NCI-H2171 treated with DMSO at 0.1 percent for 48 hours (cell line): ENCODE measurements around the gene RBBP7.
"Not testable (repeated sequence)": the region's sequence is repeated elsewhere in the genome, so short reads cannot be mapped to it uniquely, and the experiment has no call there.

ENCODE experiments used
- DNase-seq: peaks from one replicate; lab custom pipeline; 2025; lab: John Stamatoyannopoulos, UW

RBBP7 gene

GRCh38 chrX:16867947-16868346, 2.2 kb downstream of the RBBP7 start:
- DNase-seq = no peak

- no peak for DNase-seq
Measured at GRCh38 chrX:16862829-16863228, 7.3 kb downstream of the RBBP7 start.

- no peak for DNase-seq
Measured at GRCh38 chrX:16856744-16857143, 13.4 kb downstream of the RBBP7 start.

- not testable (repeated sequence) for DNase-seq
Measured at GRCh38 chrX:16856076-16856404, 14.1 kb downstream of the RBBP7 start.

DNA sequence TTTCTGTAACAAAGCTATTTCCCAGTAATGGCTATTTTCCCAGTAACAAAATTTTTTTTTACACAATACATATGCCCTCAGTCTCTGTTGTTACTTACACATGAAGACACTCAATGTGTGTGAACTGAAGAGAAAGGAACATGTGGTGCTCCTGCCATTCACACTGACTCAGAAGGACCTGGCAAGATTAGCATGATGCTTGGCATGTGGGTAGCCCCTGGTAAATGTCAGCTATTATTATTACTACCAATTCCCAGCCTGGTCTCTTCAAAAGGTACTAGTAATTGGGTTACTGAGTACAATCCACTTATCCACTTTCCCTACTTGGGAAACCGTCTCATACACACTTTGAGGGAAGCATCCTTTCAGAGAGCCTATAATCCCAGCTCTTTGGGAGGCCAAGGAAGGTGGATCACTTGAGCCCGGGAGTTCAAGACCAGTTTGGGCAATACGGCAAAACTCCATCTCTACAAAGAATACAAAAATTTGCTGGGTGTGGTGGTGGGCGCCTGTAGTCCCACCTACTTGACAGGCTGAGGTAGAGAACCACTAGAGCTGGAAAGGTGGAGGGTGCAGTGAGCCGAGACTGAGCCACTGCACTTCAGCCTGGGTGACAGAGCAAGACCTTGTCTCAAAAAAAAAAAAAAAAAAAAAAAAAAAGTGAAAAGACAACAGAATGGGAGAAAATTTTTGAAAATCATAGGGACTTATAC, 14.6 kb downstream of the RBBP7 start:
- DNase-seq = no peak

GRCh38 chrX:16853537-16853936, 16.6 kb downstream of the RBBP7 start:
- DNase-seq = no peak

GRCh38 chrX:16852617-16853179, 17.5 kb downstream of the RBBP7 start:
- no peak for DNase-seq

DNA sequence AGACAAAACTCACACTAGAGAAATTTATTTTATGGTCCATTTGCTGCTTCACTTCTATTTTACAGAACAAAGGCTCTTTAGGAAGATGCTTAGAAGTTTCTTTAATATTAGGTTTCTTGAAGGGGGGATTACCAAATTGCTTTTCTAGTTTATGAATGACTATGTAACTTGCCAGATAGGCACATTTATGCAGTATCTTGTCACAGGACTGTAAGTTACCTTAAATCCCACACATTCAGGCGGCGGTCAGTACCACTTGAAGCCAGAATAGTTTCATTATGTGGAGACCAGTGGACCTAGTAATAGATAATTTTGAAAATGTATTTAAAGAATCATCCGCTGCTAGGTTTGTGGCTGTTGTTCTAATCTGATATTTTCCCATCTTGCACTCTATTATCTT, 18.3 kb downstream of the RBBP7 start:
- no peak for DNase-seq

- no peak for DNase-seq
Measured at GRCh38 chrX:16851421-16851820, 18.7 kb downstream of the RBBP7 start.

DNA sequence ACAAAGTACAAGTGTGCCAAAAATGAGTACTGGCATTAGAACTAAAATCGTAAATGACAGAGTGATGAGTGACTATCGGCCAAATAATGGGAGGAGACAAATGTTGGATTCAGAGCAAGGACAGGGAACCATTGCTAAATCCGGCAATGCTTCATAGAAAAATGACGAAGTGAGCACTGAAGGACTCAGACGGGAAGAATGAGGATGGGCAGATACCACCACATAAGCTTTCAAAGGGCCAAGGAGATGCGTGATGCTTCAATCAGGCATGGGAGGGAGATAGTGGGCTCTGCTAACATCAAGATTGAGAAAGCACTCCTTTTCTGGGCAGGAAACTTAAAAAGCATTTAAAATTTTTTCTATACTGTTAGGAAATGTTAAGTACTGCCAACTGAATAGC, 21.6 kb downstream of the RBBP7 start:
- DNase-seq = no peak

GRCh38 chrX:16845686-16846085, 24.5 kb downstream of the RBBP7 start:
- DNase-seq = no peak

DNA sequence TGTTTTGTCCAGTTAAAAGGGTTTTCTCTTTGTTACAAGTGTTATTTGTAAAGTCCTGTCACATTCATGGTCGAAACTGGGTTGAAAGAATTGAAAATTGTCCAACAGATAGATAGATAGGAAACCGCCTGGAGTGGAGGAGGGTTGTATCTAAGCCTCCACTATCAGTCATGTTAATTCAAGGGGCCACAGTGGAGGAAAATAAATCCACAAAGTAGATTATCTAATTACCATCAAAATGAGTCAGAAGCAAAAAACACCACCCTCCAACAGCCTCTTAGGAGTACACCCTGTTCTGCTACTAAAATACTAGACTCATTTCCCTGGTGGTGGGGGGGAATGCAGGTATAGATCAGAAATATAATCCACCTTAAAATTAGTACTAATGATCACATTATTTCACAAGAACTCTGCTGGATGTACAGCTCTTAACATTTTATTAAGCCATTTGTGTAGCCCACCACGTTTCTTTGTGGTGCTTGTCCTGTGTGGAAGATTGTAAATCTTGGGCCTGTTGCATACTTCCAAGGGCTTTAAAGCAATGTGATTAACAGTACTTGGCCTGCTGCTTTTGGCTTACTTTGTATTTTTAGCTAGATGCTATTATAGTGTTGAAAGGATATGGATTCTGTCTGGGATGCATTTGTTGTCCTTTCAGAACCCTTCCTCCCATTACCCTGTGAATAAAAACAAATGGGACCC, 26.8 kb downstream of the RBBP7 start:
- DNase-seq = no peak

- DNase-seq = no peak
Measured at GRCh38 chrX:16842684-16843083, 27.5 kb downstream of the RBBP7 start.

DNA sequence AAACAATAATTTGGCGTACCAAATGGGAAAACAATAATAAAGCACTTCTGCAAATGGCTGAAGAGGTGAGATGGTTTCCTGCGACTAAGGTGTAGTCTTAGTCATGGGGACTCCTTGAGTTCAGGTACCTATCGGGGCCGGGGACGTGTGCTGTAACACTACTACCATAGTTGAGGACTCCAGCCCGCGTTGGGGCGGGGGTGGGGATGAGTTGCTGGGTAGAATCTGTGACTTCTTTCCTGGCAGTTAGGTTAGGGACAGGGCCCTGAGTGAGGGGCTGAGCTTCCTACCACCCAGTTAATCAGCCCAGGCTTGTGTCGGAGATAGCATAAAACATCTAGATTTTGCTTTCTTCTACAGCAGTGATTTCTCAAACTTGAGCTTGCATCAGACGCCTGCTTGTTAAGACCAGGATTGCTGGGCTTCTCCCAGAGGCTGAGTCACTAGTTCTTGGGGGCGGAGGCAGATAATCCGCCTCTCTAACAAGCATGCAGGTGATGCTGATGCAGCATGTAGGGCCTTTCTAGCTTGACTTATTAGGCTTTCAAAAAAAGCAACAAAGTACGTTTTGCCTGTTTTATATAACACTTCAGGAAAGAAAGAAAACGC, 30.2 kb downstream of the RBBP7 start:
- no peak for DNase-seq

DNA sequence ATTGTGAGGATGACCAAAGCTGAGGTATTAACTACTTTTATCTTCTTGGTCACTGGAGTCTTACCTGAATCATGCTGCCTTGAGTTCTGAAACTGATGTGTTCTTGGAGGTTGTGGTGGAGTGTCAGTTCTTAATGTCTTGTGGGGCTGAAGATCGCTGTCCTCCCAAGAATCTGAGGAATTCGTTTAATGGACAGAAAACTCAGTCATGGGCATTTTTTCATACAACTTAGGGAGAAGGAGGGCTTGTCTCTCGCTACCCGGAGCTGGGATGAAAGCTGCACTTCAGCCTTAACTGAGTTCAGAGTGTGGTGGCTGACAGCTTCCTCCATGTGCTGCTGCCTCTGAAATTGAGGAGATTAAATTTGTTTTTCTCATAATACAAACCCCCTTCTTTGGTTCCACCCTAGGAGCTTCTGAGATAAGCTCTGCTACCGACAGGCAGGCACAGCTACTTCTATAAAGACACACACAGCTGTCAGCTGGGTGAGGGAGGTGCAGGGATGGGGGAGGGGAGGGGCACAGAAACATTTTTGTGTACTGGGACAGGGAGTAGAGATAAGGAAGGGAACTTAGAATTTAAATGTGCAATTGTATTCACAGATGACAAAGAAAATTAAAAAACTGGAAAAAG, 30.8 kb downstream of the RBBP7 start:
- no peak for DNase-seq

DNA sequence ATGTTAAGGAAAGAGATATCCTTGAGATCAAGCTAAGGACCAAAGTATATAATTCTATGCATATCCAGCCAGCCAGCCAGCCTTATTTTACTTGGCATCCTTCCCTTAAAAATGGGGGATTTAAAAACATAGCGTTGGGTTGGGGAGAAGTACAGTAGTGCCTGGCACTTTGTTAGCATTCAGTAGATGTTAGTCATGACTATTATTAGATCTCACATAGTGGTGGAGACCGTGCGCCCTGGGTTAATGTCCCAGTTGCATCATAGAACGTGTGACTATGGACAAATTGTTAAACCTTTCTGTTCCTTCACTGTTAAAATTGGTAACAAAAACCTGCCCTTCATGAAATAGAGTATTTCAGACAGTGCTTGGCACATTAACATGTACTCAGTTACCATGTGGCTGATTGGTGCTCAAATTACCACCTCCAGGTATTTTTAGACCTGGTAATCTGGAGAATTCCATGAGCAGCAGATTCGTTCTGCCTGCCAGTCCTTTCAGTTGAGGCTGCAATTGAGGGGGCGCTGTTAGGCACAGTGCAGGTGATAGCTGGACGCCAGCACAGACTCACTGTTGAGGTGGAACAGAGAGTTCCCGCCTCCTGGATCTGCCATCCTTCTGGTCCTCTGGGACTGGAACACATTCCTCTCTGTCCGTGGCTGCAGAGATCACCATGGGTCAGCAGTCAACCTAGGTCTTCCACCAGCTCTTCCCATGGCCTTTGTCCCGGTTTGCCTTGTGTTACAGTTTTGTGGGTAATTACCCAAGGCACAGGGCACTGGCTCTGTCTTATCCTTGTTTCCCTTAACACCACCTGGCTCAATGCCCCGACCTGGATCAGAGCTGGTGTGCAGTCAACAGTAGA, 31.7 kb downstream of the RBBP7 start:
- DNase-seq = no peak

DNA sequence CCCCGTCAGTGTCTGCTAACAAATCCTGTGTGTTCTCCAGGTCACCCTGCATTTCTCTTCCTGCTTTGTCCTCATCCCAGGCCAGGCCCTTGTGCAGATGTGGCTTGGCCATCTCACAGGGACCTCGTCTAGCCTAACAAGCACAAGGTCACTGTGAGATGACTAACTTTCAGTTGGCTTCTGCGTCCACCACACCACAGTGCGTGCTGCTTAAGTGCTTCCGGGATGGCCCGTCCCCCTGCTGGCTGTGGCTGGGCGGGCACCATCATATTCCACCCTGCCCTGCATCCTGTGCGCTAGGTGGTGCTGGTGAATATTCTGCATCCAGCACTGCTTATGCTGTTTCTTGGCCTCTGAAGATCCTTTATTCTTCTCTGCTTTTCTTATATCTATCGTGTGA, 33.8 kb downstream of the RBBP7 start:
- no peak for DNase-seq

- DNase-seq = no peak
Measured at GRCh38 chrX:16834806-16835205, 35.4 kb downstream of the RBBP7 start.

- no peak for DNase-seq
Measured at GRCh38 chrX:16832301-16832700, 37.9 kb downstream of the RBBP7 start.

- DNase-seq = no peak
Measured at GRCh38 chrX:16828124-16828908, 41.8 kb downstream of the RBBP7 start.

DNA sequence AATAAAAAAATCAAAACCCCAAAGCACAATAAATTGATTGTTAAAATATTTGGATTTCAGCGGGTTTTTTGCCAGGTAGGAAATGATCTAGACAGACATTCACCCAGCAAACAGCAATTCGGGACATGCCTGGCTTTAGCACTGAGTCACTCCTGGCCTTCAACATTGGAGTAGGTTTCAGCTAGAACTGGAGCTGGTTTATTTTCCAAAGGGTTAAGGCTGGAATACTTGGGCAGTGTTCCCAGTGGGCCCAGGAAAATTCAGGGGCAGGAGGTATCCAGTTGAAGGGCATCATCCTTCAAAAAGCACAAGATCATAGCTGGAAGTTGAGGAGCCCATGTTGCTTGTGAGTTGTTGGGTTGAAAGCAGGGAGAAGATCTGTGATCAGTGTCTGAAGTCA, 42.9 kb downstream of the RBBP7 start:
- DNase-seq = no peak
